ENCODE data around the gene RCOR2.

GRCh38 chr11:63869171-63869591 lies 47.8 kb downstream of the RCOR2 start:
- TF ChIP-seq, protein P1, sequence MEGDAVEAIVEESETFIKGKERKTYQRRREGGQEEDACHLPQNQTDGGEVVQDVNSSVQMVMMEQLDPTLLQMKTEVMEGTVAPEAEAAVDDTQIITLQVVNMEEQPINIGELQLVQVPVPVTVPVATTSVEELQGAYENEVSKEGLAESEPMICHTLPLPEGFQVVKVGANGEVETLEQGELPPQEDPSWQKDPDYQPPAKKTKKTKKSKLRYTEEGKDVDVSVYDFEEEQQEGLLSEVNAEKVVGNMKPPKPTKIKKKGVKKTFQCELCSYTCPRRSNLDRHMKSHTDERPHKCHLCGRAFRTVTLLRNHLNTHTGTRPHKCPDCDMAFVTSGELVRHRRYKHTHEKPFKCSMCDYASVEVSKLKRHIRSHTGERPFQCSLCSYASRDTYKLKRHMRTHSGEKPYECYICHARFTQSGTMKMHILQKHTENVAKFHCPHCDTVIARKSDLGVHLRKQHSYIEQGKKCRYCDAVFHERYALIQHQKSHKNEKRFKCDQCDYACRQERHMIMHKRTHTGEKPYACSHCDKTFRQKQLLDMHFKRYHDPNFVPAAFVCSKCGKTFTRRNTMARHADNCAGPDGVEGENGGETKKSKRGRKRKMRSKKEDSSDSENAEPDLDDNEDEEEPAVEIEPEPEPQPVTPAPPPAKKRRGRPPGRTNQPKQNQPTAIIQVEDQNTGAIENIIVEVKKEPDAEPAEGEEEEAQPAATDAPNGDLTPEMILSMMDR (conservative IDR thresholded peaks at IDR 0.05), result no peak
- TF ChIP-seq EZH2 (IDR thresholded peaks at IDR 0.05; ENCODE audit: low read depth), result no peak
